Measurements from ENCODE around the gene JAML. TPM values are rescaled to one million over a fixed set of nuclear protein-coding genes. Genes with fewer than 3 reads are reported as not detected.
A peak's percentile ranks its signal among the peaks of the same experiment; 100 is the strongest.

JAML gene
- 1 to 10 TPM in 3 of 4 donors, under 1 TPM in 1; 0.92 to 8.9 (median 1.2) TPM for total RNA-seq

GRCh38 chr11:118224511-118225188 lies at the start of gene JAML:
Gene JAML, minus strand, starts transcription at chr11:118225011. Its CDS starts 10,145 bp downstream, at chr11:118214866.
- H3K4me3 ChIP-seq = peak within 1 kb of the TSS in 3 of 4 donors; percentile 12 to 13 (median 12)
- H3K9me3 ChIP-seq = no peaks in the 10 kb centered on the region
- H3K4me1 ChIP-seq = no peaks in the 10 kb centered on the region
- H3K27me3 ChIP-seq = peaks cover 0 to 27% (median 0%) of the 10 kb centered on the region in 4 donors
- DNase-seq (ENCODE audit: extremely low spot score) = no peak
- no peak within 1 kb of the TSS for H3K27ac ChIP-seq (replicated peaks in 1 of 4)
- intact Hi-C loops (cut with DNase I) = no loop called here
- H3K36me3 ChIP-seq = no peaks in the 10 kb centered on the region
- TF ChIP-seq POLR2A (IDR thresholded peaks at IDR 0.05; ENCODE audit: low read depth) (no peak), CTCF (IDR thresholded peaks at IDR 0.05) (no peak), EP300 (IDR thresholded peaks at IDR 0.05) (no peak), POLR2AphosphoS5 (IDR thresholded peaks at IDR 0.05) (no peak)
- WGBS = 73% methylated on average over 6 of the region's 6 CpGs

GRCh38 chr11:118274186-118274585 lies 49.4 kb upstream of the JAML start:
- Histone ChIP-seq H3K4me3 (no peak overlapping the region), H3K36me3 (no peaks in the 10 kb centered on the region), H3K27me3 (peaks cover 0 to 51% (median 2%) of the 10 kb centered on the region in 4 donors), H3K9me3 (no peaks in the 10 kb centered on the region), H3K4me1 (peaks cover 0 to 5% (median 2%) of the 10 kb centered on the region in 4 donors), H3K27ac (replicated peaks in 1 of 4) (no peak overlapping the region)
- DNase-seq (ENCODE audit: extremely low spot score) = no peak
- TF ChIP-seq CTCF (IDR thresholded peaks at IDR 0.05) (no peak), POLR2A (IDR thresholded peaks at IDR 0.05; ENCODE audit: low read depth) (no peak), POLR2AphosphoS5 (IDR thresholded peaks at IDR 0.05) (no peak), EP300 (IDR thresholded peaks at IDR 0.05) (no peak)
- 71% methylated on average over 2 of the region's 2 CpGs for WGBS
- intact Hi-C loops (cut with DNase I) = no loop called here

GRCh38 chr11:118272001-118272400 lies 47.2 kb upstream of the JAML start:
- H3K27me3 ChIP-seq = peaks cover 0 to 52% (median 0%) of the 10 kb centered on the region in 4 donors
- no peaks in the 10 kb centered on the region for H3K9me3 ChIP-seq
- no peak for DNase-seq (ENCODE audit: extremely low spot score)
- no peak overlapping the region for H3K4me3 ChIP-seq
- peaks cover 0 to 5% (median under 1%) of the 10 kb centered on the region in 4 donors for H3K4me1 ChIP-seq
- intact Hi-C loops (cut with DNase I) = no loop called here
- no peak overlapping the region for H3K27ac ChIP-seq (replicated peaks in 1 of 4)
- no peaks in the 10 kb centered on the region for H3K36me3 ChIP-seq
- no peak for TF ChIP-seq POLR2A (IDR thresholded peaks at IDR 0.05; ENCODE audit: low read depth)
- no peak for TF ChIP-seq EP300 (IDR thresholded peaks at IDR 0.05)
- TF ChIP-seq POLR2AphosphoS5 (IDR thresholded peaks at IDR 0.05) = no peak
- no peak for TF ChIP-seq CTCF (IDR thresholded peaks at IDR 0.05)
- 75% methylated on average over 2 of the region's 2 CpGs for WGBS

GRCh38 chr11:118267486-118267885 lies 42.7 kb upstream of the JAML start:
- intact Hi-C loops (cut with DNase I) = no loop called here
- TF ChIP-seq POLR2AphosphoS5 (IDR thresholded peaks at IDR 0.05) (no peak), CTCF (IDR thresholded peaks at IDR 0.05) (no peak), POLR2A (IDR thresholded peaks at IDR 0.05; ENCODE audit: low read depth) (no peak), EP300 (IDR thresholded peaks at IDR 0.05) (no peak)
- Histone ChIP-seq H3K9me3 (no peaks in the 10 kb centered on the region), H3K36me3 (no peaks in the 10 kb centered on the region), H3K27ac (replicated peaks in 1 of 4) (no peak overlapping the region), H3K4me3 (no peak overlapping the region), H3K27me3 (peaks cover 0 to 63% (median 4%) of the 10 kb centered on the region in 4 donors), H3K4me1 (peaks cover 0 to 10% (median 4%) of the 10 kb centered on the region in 4 donors)
- WGBS = 64% methylated on average over 4 of the region's 4 CpGs
- no peak for DNase-seq (ENCODE audit: extremely low spot score)

Measured in esophagus muscularis mucosa (tissue), 4 donors.